Peyer's patch (tissue), 4 donors: ENCODE measurements around the gene PKNOX2.

Source experiments
- POLR2A ChIP-seq, 2 donors: fragments of 450-650 bp; IDR thresholded peaks; one replicate each; pipeline ENCODE4 v1.5.1; 2017; ENCODE audit warnings: antibody characterized with exemption in 2 of 2, mild to moderate bottlenecking in 2 of 2, moderate library complexity in 2 of 2
- TF ChIP-seq, protein P1 (sequence below), 6 experiments: fragments of 450-650 bp in 4 of 6; fragments of 200-600 bp in 2 of 6; sonication (generic) in 1 of 6; IDR thresholded peaks; one replicate each; pipeline ENCODE4 v1.5.1; 2017 to 2019; ENCODE audit warnings: antibody characterized with exemption in 6 of 6, mild to moderate bottlenecking in 3 of 6, moderate library complexity in 1 of 6

DNA sequence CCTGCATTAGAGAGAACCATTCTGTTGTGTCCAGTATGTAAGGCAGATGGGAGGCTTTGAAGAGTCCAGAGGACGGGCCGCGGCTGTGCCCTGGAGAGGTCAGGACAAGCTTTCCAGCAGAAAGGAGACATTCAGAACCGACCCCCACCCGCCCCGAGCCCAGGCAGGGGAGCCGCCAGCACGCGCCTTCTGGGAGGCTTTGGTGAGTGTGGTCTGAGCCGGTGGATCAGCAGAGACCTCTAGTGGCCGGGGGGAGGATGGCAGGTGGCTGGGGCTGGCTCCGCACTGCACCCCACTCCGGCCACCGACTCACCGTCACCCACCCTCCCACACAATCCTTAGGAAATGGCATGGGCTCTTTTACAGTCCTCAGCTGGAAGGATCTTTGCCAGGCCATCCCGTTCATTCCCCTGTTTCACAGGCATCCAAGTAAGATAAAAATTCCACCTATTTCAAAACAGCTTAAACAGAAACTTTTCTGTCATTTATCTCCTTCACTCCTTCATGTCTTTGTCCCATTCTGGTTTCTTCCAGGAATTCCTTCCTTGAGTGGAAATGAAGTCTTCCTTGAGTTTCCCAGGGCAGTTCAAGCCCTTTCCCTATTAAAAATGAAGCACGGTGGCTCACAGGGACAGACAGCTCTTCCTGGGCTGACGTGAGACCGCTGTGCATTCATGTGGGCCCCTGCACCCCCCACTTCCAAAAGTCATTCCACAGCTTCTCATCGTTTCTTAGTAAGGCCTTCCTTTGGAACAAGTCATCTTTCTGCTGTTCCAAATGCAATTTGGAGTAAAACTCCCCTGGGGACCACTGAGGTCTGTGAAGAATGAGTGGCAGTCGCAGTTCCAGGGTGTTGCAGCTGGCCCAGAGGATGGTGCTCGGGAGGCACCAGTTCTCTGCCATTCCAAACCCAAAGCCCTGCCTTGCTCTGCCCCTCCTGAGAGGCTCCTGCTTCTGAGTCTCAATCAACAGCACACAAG lies 240.6 kb downstream of the PKNOX2 start:
- TF ChIP-seq, protein P1, sequence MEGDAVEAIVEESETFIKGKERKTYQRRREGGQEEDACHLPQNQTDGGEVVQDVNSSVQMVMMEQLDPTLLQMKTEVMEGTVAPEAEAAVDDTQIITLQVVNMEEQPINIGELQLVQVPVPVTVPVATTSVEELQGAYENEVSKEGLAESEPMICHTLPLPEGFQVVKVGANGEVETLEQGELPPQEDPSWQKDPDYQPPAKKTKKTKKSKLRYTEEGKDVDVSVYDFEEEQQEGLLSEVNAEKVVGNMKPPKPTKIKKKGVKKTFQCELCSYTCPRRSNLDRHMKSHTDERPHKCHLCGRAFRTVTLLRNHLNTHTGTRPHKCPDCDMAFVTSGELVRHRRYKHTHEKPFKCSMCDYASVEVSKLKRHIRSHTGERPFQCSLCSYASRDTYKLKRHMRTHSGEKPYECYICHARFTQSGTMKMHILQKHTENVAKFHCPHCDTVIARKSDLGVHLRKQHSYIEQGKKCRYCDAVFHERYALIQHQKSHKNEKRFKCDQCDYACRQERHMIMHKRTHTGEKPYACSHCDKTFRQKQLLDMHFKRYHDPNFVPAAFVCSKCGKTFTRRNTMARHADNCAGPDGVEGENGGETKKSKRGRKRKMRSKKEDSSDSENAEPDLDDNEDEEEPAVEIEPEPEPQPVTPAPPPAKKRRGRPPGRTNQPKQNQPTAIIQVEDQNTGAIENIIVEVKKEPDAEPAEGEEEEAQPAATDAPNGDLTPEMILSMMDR (IDR thresholded peaks at IDR 0.05), result peak; percentile 46 to 93 (median 74)
- no peak for TF ChIP-seq POLR2A (IDR thresholded peaks at IDR 0.05)
